Stimulated activated CD8-positive, alpha-beta memory T cell treated with anti-CD3 and anti-CD28 coated beads, Interleukin-12 subunit alpha, Interleukin-12 subunit beta, amount 100 ng/mL, for 24 hours (primary cell): ENCODE measurements around the gene SHFL.

Source experiments
- DNase-seq: peaks from one replicate; pipeline ENCODE4 v3.0.0-alpha.2; 2020; ENCODE audit errors: extremely low read depth

The SHFL gene

GRCh38 chr19:10109528-10109927, 23.4 kb downstream of the SHFL start:
- DNase-seq, result no peak

- DNase-seq, result no peak
Measured at GRCh38 chr19:10110076-10110971, 24.2 kb downstream of the SHFL start.

GRCh38 chr19:10110972-10111317, 24.8 kb downstream of the SHFL start:
- DNase-seq, result no peak

- no peak for DNase-seq
Measured at GRCh38 chr19:10111405-10111811, 25.3 kb downstream of the SHFL start, which contains the start of gene P2RY11. Gene P2RY11 (plus strand): TSS chr19:10111693. CDS start chr19:10111722, 29 bp downstream.

GRCh38 chr19:10112037-10112761, 26.1 kb downstream of the SHFL start:
- DNase-seq, result no peak

GRCh38 chr19:10112895-10113591, 26.9 kb downstream of the SHFL start:
- DNase-seq, result no peak

GRCh38 chr19:10113592-10113963, 27.5 kb downstream of the SHFL start:
- no peak for DNase-seq

- DNase-seq, result no peak
Measured at GRCh38 chr19:10113964-10114650, 28.0 kb downstream of the SHFL start.

- DNase-seq, result no peak
Measured at GRCh38 chr19:10114651-10115391, 28.7 kb downstream of the SHFL start.

GRCh38 chr19:10115392-10116084, 29.4 kb downstream of the SHFL start:
- DNase-seq, result no peak

GRCh38 chr19:10116085-10116865, 30.2 kb downstream of the SHFL start:
- DNase-seq, result no peak

GRCh38 chr19:10116866-10117616, 30.9 kb downstream of the SHFL start:
- DNase-seq, result no peak

- no peak for DNase-seq
Measured at GRCh38 chr19:10118960-10119359, 32.8 kb downstream of the SHFL start.

- no peak for DNase-seq
Measured at GRCh38 chr19:10120538-10121189, 34.5 kb downstream of the SHFL start.

GRCh38 chr19:10122045-10122444, 35.9 kb downstream of the SHFL start:
- no peak for DNase-seq

- DNase-seq, result no peak
Measured at GRCh38 chr19:10124429-10124828, 38.3 kb downstream of the SHFL start.

- DNase-seq, result no peak
Measured at GRCh38 chr19:10126213-10126639, 40.1 kb downstream of the SHFL start.

GRCh38 chr19:10132905-10133304, 46.8 kb downstream of the SHFL start:
- no peak for DNase-seq
